GM12875 (cell line): ENCODE results near the gene AP4E1.
A peak's percentile ranks its signal among the peaks of the same experiment; 100 is the strongest.

Experiments
- H3K4me3 ChIP-seq: one replicate; pipeline ENCODE4 v1.5.1; 2011; ENCODE audit warnings: low read depth, low read length, control low read depth
- TF ChIP-seq, protein P1 (sequence below): IDR thresholded peaks from 2 replicates; pipeline ENCODE4 v1.5.1; 2011; ENCODE audit warnings: low read depth, mild to moderate bottlenecking, control low read depth, inconsistent platforms, low read length, moderate library complexity, borderline replicate concordance; ENCODE audit not compliant: insufficient read depth

AP4E1 gene

DNA sequence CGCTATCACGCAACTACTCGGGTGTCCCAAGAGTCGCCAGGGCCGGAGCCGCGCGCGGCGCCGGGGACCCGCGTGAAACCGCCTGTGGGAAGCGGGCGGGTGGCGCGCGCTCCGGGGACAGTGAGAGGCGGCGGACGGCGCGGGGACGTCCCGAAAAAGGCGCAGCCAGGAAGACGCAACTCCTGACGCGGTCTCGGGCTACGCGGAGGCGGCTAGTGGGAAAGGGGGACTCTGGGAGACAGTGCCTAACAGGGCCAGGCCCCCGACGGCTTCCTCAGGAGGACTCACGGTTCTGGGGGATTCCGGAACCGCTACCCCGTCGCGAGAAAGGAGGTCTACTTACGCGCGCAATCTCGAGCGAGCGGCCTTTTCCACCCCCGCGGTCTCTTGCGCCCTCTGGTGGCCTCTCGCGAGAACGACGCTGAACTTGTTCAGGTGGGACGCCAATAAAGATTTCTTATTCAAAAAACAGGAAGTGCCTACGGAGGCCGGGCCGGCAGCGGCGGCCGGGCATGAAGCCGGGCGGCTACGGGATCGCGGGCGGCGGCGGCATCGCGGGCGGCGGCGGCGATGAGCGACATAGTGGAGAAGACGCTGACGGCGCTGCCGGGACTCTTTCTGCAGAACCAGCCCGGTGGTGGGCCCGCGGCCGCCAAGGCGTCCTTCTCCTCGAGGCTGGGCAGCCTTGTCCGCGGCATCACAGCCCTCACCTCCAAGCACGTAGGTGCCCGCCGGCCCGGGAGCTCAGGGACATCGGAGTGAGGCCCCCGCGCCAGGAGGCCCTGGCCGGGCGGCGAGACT lies at the start of gene AP4E1:
AP4E1 (plus strand) TSS at position 475 of the 801 bp plus-strand sequence; CDS start at position 571, 96 bp downstream.
- H3K4me3 ChIP-seq: peak within 1 kb of the TSS; percentile 100
- TF ChIP-seq, protein P1, sequence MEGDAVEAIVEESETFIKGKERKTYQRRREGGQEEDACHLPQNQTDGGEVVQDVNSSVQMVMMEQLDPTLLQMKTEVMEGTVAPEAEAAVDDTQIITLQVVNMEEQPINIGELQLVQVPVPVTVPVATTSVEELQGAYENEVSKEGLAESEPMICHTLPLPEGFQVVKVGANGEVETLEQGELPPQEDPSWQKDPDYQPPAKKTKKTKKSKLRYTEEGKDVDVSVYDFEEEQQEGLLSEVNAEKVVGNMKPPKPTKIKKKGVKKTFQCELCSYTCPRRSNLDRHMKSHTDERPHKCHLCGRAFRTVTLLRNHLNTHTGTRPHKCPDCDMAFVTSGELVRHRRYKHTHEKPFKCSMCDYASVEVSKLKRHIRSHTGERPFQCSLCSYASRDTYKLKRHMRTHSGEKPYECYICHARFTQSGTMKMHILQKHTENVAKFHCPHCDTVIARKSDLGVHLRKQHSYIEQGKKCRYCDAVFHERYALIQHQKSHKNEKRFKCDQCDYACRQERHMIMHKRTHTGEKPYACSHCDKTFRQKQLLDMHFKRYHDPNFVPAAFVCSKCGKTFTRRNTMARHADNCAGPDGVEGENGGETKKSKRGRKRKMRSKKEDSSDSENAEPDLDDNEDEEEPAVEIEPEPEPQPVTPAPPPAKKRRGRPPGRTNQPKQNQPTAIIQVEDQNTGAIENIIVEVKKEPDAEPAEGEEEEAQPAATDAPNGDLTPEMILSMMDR: peak; percentile 87

DNA sequence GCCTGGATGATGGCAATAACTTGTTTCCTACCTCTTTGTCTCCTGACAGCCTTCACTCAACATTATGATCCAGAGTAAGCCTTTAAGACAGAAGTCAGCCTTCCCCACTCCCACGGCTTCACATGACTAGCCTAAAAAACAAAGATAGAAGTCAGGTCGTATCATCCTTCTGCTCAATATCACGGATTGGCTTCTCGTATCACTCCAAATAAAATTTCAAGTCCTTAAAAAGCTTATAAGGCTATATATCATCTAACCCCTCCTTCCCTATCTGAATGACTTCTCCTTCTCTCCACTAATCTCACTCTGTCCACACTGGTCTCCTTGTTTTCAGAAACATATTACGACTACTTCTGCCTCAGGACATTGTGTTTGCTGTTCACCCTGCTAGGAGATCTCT lies 47.7 kb upstream of the AP4E1 start:
- TF ChIP-seq, protein P1: no peak
- no peak overlapping the region for H3K4me3 ChIP-seq

DNA sequence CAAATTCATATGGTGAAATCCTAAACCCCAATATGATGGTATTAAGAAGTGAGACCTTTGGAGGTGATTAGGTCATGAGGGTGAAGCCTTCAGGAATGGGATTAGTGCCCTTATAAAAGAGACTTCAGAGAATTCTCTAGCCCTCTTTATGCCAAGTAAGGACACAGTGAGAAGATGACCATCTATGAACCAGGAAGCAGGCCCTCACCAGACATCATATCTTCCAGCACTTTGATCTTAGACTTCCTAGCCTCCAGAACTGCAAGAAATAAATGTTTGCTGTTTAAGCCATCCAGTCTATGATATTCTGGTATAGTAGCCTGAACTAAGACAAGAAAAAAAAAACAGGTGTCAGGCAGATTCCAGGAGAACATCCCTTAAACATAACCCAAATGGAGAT lies 45.9 kb upstream of the AP4E1 start:
- TF ChIP-seq, protein P1: no peak

DNA sequence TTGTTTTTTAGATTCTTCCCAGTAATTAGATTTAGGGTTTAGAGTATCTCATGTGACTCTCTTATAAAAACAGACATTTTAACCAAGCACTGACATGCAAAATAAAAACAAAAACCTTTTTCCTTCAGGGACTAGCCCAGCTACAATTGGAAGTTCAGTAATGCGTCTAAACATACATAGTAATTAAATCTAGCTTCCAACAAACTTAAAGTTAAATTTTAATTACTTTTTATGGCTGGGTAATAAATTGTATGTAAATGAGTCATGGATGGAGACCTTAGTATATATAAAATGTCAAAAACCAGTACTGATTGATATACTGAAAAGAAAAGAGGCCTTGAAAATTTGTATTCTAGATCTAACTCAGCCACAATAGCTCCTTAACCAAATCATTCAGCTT lies 43.6 kb upstream of the AP4E1 start:
- H3K4me3 ChIP-seq: no peak overlapping the region
- TF ChIP-seq, protein P1: no peak

More for the DNA sequence above, 45.9 kb upstream of the AP4E1 start:
- H3K4me3 ChIP-seq: no peak overlapping the region

DNA sequence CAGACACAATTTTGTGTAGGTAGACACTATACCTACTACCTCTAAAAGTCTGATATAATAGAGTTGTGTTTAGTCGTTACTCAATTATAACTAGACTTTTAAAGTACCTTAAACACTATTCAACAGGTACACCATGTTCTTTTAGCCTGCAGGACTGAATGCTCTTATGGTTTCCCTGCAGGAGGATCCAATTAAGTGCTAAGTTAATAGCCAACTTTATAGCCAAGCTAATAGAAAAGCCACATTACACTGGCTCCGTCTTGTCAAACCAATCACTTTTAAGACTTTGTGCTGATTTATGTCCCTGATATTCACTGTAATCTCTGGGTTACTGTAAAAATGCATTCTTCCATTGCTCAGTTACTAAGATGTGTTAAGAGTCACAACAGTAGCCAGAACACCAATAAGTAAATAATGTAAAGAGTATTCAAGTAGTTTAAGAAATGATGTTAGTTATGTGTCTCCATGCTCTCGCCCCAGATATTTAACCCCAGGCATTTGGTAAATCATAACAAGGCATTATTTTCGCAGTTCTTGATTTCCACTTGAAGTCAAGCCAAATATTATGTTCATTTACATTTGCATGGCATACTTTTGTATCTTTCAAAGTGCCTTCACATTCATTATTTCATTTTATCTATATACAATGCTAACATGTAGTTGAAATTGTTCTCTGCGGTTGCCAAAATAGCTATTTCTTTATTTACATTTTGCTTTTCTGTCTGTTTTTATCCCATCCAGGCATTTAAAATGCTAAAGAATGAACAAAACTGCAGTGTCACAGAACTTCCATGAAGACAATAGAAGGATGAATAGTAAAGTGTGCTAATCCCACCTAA lies 42.7 kb upstream of the AP4E1 start:
- TF ChIP-seq, protein P1: no peak
- H3K4me3 ChIP-seq: no peak overlapping the region

DNA sequence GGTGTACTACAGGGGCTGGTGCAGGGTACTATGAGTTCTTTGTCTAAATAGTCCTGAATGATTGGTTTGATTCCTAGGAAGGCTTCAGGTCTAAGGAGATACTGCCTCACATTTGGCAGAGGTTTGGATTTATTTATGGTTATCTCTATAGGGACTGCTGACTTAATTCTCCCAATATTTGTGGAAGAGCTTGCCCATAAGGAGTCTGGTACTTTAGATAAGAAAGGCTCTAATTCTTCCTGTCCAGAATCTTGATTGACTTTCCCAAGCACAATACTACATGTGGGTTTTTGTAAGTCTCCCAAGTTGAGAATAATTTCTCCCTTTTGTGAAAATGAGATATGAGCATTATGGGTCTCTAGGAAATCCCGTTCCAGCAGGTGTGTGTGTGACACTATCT lies 36.7 kb upstream of the AP4E1 start:
- TF ChIP-seq, protein P1: no peak
- no peak overlapping the region for H3K4me3 ChIP-seq

DNA sequence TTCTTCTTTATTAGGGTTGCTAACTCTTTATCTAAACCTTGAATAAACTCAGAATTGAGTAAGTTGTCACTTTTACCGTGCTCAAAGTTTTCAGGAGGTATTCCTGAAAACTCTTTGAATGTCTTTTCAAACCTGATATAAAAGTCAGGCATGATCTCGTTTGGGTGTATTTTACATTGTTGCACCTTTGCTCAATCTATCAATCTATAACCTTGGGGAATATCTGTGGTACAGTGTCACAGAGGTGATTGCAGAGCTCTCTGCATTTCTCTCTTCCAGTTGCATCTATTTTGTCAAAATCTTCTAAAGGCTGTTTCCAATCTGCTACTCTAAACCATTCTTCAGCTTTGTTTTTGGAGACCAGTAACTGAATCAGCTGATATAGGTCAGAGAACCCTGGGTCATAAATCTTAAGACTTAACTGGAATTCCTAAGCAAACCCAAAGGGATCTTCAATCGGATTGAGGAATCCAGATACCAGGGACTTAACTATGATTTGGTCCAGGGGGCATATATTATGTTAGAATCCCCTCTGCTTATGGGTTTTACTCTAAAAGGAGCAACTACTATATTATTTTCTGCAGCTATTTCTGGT lies 35.6 kb upstream of the AP4E1 start:
- TF ChIP-seq, protein P1: no peak
- H3K4me3 ChIP-seq: no peak overlapping the region
